Fibroblast of mammary gland (primary cell): ENCODE results near the gene ANKDD1A.

Experiments
- DNase-seq: peaks from one replicate; pipeline ENCODE4 v3.0.0-alpha.2; 2010; ENCODE audit warnings: low read depth
- H3K4me3 ChIP-seq: 2 replicates; pipeline ENCODE4 v1.5.1; 2011; ENCODE audit warnings: low read depth, mild to moderate bottlenecking, low read length, moderate library complexity; ENCODE audit not compliant: control insufficient read depth
- CTCF ChIP-seq: conservative IDR thresholded peaks from 2 replicates; pipeline ENCODE4 v1.5.1; 2011; ENCODE audit warnings: low read depth, low read length, inconsistent platforms; ENCODE audit not compliant: control insufficient read depth, insufficient read depth

The ANKDD1A gene

GRCh38 chr15:64917211-64917610 lies 5.5 kb downstream of the ANKDD1A start:
- no peak for DNase-seq
- TF ChIP-seq CTCF, result no peak
- H3K4me3 ChIP-seq, result no peak overlapping the region

- TF ChIP-seq CTCF, result no peak
- no peak for DNase-seq
- H3K4me3 ChIP-seq, result no peak overlapping the region
Measured at GRCh38 chr15:64919721-64920120, 8.0 kb downstream of the ANKDD1A start.

- no peak for DNase-seq
- H3K4me3 ChIP-seq, result no peak overlapping the region
- no peak for TF ChIP-seq CTCF
Measured at GRCh38 chr15:64921711-64922110, 10.0 kb downstream of the ANKDD1A start.

- no peak for DNase-seq
- no peak for TF ChIP-seq CTCF
- H3K4me3 ChIP-seq, result no peak overlapping the region
Measured at GRCh38 chr15:64923546-64923945, 11.8 kb downstream of the ANKDD1A start.

- DNase-seq, result no peak
- TF ChIP-seq CTCF, result no peak
- no peak overlapping the region for H3K4me3 ChIP-seq
Measured at GRCh38 chr15:64925335-64926330, 13.9 kb downstream of the ANKDD1A start.

GRCh38 chr15:64926661-64927060 lies 15.0 kb downstream of the ANKDD1A start:
- no peak overlapping the region for H3K4me3 ChIP-seq
- no peak for TF ChIP-seq CTCF
- DNase-seq, result no peak
